ENCODE data around the gene SMARCA2.

Gene SMARCA2

DNA sequence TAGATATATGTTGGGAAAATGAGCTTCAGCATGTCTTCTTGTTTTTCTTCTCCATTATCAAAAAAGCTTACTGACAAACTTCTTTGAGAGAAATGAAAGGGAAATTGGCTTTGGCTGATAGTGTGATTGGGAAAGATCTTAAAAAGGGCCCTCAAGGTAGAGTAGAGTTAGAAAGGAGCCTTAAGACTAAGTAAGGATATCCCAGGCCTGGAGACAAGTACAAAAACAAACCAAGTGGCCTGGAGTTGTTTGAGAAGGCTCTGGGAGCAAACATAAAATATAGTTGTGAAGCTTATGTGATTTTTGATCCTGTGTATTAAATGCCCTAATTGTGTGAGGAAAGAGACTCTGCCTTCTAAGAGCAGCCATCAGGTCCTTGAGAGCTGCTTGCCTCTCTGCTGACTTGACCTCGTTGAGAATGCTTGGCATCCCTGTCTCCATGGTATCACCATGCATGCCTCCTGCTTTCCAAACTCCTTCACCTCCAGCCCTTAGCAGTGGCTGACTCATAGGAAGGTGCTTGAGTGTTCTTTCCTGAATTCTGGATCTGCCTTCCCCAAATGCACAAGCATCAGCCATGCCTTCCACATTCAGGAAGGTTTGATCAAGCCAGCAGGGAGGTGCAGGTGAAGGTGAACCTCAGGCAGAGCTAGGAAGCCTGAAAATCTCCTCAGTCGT, 78.9 kb downstream of the SMARCA2 start:
- TF ChIP-seq CTCF (IDR thresholded peaks at IDR 0.05; ENCODE audit: low read depth, low read length) = no peak
- no peak overlapping the region for H3K4me3 ChIP-seq (ENCODE audit: low read depth, low read length)

DNA sequence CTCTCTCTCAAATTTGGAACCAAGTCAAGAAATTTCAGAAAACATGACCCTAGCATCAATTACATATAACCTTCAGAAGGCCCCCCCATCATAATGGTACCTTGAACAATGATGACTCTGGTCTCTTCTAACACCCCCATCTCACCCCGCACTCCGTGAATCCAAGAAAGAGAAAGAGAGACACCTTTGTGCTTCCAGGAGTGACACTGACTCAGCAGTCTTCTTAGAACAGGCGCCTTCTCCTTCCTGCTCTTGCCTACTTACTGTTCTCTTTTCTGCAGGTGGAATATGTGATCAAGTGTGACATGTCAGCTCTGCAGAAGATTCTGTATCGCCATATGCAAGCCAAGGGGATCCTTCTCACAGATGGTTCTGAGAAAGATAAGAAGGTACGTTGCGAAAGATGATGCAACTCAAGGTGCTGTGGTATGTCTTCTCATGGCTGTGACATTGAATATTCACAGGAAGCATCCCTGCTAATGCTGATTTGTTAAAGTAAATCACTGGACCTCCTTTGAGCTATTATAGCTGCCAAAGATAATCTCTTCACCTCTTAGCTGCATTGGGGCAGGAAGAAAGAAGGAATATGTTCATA, 81.3 kb downstream of the SMARCA2 start:
- H3K4me3 ChIP-seq (ENCODE audit: low read depth, low read length) = no peak overlapping the region
- no peak for TF ChIP-seq CTCF (IDR thresholded peaks at IDR 0.05; ENCODE audit: low read depth, low read length)

DNA sequence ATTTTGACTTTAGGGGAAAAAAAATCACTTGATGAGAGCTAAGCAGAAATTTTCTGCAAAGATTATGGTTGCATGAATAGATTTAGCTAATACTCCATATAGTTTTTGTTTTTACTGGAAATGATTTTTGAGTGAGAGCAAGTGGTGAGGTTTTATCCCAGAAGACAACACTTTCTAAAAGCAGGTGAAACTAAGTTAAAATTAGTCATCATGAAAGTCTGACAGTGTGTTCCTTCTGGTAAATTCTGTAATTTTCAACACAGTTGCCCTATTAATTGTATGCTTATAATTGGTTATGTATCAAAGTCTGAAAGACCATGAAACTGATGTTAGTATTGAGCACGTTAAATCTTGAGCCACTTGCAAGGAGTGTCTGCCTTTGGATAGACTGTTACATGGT, 91.5 kb downstream of the SMARCA2 start:
- TF ChIP-seq CTCF (IDR thresholded peaks at IDR 0.05; ENCODE audit: low read depth, low read length) = no peak
- no peak overlapping the region for H3K4me3 ChIP-seq (ENCODE audit: low read depth, low read length)

DNA sequence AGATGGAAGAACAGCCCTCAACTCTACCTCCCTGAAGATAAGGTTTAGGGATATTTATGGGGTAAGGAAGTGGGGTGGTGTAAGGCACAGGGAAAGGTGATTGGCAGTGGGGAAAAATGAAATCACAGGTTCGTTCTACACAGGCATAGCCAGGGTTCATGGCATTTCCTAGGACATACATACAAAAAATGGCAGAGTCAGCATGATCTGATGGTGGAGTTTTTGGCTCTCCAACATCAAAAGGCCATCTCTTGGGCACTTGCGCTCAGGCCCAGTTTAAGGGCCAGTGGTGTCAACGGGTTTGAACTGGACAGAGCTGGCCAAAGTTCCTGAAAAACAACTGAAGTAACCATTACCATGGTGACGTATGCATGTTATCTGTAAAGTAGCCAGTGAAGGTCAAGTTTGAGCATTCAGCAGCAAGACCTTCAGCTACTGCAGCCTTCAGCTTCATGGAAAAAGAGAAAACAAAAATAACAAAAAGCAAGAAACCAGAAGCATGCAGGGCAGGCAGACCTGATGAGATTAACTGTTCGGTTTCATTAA, 92.8 kb downstream of the SMARCA2 start:
- TF ChIP-seq CTCF (IDR thresholded peaks at IDR 0.05; ENCODE audit: low read depth, low read length) = no peak
- H3K4me3 ChIP-seq (ENCODE audit: low read depth, low read length) = no peak overlapping the region

DNA sequence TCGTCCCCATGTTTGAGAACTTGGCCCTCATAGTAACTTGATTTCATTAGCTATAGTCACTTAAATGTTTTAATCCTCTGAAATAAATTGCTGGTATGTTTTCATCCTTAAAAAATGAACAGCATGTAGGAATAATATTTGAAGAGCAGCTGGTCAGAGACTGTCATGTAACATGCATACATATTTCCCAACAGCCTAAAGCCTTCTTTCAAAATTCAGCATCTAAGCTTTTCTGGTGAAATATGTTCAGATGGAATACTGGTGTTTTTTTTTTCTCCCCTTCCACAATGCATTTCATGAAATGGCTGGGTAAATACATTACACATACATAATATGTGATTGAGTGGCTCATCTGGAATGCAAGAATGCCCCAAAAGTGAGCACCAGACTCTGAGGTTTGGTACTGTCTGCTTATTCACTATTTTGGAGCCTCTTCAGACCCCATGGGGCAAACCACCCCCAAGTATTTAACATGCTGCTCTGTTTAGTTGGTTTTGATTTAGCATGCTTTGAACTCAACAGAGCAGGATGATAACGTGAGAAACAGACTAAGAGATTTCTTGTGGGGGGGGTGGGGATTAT, 94.0 kb downstream of the SMARCA2 start:
- no peak overlapping the region for H3K4me3 ChIP-seq (ENCODE audit: low read depth, low read length)
- no peak for TF ChIP-seq CTCF (IDR thresholded peaks at IDR 0.05; ENCODE audit: low read depth, low read length)

- no peak for TF ChIP-seq CTCF (IDR thresholded peaks at IDR 0.05; ENCODE audit: low read depth, low read length)
- H3K4me3 ChIP-seq (ENCODE audit: low read depth, low read length) = no peak overlapping the region
Measured at GRCh38 chr9:2110036-2110435, 94.9 kb downstream of the SMARCA2 start.

DNA sequence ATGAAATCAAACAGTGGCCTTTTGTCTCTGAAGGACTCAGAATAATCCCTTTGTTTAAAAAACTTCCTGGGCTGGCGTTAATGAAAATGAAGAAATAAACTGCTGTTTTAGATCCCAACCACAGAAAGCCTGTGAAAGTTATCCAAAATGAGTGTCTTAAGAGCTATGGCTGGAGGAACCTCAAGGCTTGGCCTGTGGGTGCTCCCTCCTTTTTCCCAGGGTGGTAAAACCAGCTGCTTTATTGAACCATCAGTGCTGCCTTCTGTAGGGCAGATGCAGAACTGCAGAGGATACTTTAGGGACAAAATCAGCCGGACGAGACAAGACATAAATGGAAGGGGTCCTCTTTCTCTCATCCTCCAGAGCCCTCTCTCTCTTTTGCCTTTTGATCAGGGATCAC, 100.9 kb downstream of the SMARCA2 start:
- H3K4me3 ChIP-seq (ENCODE audit: low read depth, low read length) = no peak overlapping the region
- TF ChIP-seq CTCF (IDR thresholded peaks at IDR 0.05; ENCODE audit: low read depth, low read length) = peak; percentile 50

Measured in WI38 (cell line).